Endothelial cell of umbilical vein (primary cell): ENCODE data around the gene CFAP70.
"Not testable (repeated sequence)": the region's sequence is repeated elsewhere in the genome, so short reads cannot be mapped to it uniquely, and the experiment has no call there.

Experiments used
- EZH2 ChIP-seq: IDR thresholded peaks from 2 replicates; pipeline ENCODE4 v1.6.1; 2012; ENCODE audit warnings: borderline replicate concordance, low read depth, mild to moderate bottlenecking, moderate library complexity, low read length, inconsistent platforms; ENCODE audit not compliant: severe bottlenecking
- JUN ChIP-seq: IDR thresholded peaks from 2 replicates; pipeline ENCODE4 v1.6.1; 2011; ENCODE audit warnings: borderline replicate concordance, low read depth; ENCODE audit not compliant: insufficient read length, insufficient read depth
- MYC ChIP-seq: IDR thresholded peaks from one replicate; pipeline ENCODE4 v1.6.1; 2011; ENCODE audit warnings: mild to moderate bottlenecking, low read depth, low read length
- POLR2A ChIP-seq: IDR thresholded peaks from 2 replicates; pipeline ENCODE4 v1.6.1; 2012; ENCODE audit warnings: low read depth, mild to moderate bottlenecking, control low read depth, low read length
- POLR2AphosphoS5 ChIP-seq: IDR thresholded peaks from 2 replicates; pipeline ENCODE4 v1.6.1; 2012; ENCODE audit warnings: low read depth, mild to moderate bottlenecking, control low read depth, low read length, moderate library complexity; ENCODE audit not compliant: insufficient read depth
- TF ChIP-seq, protein P1 (sequence below), 2 donors: IDR thresholded peaks; 1 replicate in 1 of 2; 2 replicates in 1 of 2; pipeline ENCODE4 v1.5.1; 2011; ENCODE audit warnings: low read length in 2 of 2, mild to moderate bottlenecking in 2 of 2, moderate library complexity in 2 of 2, control low read depth in 1 of 2, inconsistent platforms in 1 of 2, low read depth in 1 of 2; ENCODE audit not compliant: insufficient read depth in 1 of 2; ENCODE audit errors: extremely low read depth in 1 of 2
- TF ChIP-seq, protein P2 (sequence below): IDR thresholded peaks from 2 replicates; pipeline ENCODE4 v1.6.1; 2011; ENCODE audit not compliant: insufficient read depth, insufficient read length

GRCh38 chr10:73325290-73325689 is 33.4 kb downstream of the CFAP70 start:
- TF ChIP-seq, protein P1, sequence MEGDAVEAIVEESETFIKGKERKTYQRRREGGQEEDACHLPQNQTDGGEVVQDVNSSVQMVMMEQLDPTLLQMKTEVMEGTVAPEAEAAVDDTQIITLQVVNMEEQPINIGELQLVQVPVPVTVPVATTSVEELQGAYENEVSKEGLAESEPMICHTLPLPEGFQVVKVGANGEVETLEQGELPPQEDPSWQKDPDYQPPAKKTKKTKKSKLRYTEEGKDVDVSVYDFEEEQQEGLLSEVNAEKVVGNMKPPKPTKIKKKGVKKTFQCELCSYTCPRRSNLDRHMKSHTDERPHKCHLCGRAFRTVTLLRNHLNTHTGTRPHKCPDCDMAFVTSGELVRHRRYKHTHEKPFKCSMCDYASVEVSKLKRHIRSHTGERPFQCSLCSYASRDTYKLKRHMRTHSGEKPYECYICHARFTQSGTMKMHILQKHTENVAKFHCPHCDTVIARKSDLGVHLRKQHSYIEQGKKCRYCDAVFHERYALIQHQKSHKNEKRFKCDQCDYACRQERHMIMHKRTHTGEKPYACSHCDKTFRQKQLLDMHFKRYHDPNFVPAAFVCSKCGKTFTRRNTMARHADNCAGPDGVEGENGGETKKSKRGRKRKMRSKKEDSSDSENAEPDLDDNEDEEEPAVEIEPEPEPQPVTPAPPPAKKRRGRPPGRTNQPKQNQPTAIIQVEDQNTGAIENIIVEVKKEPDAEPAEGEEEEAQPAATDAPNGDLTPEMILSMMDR (IDR thresholded peaks at IDR 0.05; ENCODE audit: extremely low read depth in 1 of 2, insufficient read depth in 1 of 2, low read depth in 1 of 2, low read length in 2 of 2) = not testable (repeated sequence)
- TF ChIP-seq, protein P2, sequence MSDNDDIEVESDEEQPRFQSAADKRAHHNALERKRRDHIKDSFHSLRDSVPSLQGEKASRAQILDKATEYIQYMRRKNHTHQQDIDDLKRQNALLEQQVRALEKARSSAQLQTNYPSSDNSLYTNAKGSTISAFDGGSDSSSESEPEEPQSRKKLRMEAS = not testable (repeated sequence)
- TF ChIP-seq POLR2A, POLR2AphosphoS5, EZH2, MYC, JUN: not testable (repeated sequence)
